HepG2 (cell line): ENCODE data around the gene RNF213. TPM values are rescaled to one million over a fixed set of nuclear protein-coding genes. Genes with fewer than 3 reads are reported as not detected.

Experiments
- DMTF1 ChIP-seq: sonication (generic); formaldehyde crosslinking; IDR thresholded peaks from 2 replicates; pipeline ENCODE4 v1.4.0; 2020; ENCODE audit warnings: mild to moderate bottlenecking, missing genetic modification reagents
- GFI1 ChIP-seq: sonication (generic); formaldehyde crosslinking; IDR thresholded peaks from 2 replicates; pipeline ENCODE4 v1.5.0; 2020; ENCODE audit warnings: missing genetic modification reagents, mild to moderate bottlenecking, borderline replicate concordance
- HDAC1 ChIP-seq: sonication (generic); formaldehyde crosslinking; IDR thresholded peaks from 2 replicates; pipeline ENCODE4 v1.5.1; 2020; ENCODE audit warnings: mild to moderate bottlenecking, missing genetic modification reagents
- KLF11 ChIP-seq: IDR thresholded peaks from 2 replicates; pipeline ENCODE4 v1.6.1; 2016; ENCODE audit warnings: missing compliant biosample characterization
- MIER2 ChIP-seq: IDR thresholded peaks from 2 replicates; pipeline ENCODE4 v1.6.1; 2016; ENCODE audit warnings: missing biosample characterization, missing genetic modification reagents
- MTERF4 ChIP-seq: sonication (generic); formaldehyde crosslinking; IDR thresholded peaks from 2 replicates; pipeline ENCODE4 v1.8.0; 2023; ENCODE audit warnings: mild to moderate bottlenecking, missing genetic modification reagents
- NFE2L2 ChIP-seq: fragments of 150-350 bp; IDR thresholded peaks from 2 replicates; pipeline ENCODE4 v1.6.1; 2014; ENCODE audit warnings: low read length
- PRPF4 ChIP-seq: fragments of 200-400 bp; formaldehyde crosslinking; IDR thresholded peaks from 2 replicates; pipeline ENCODE4 v1.6.1; 2016; ENCODE audit warnings: low read length, low read depth; ENCODE audit not compliant: poor library complexity, severe bottlenecking
- SUZ12 ChIP-seq: fragments of 150-350 bp; IDR thresholded peaks from 2 replicates; pipeline ENCODE4 v1.6.1; 2014; ENCODE audit warnings: low read depth, low read length
- TBL1XR1 ChIP-seq: fragments of 150-350 bp; IDR thresholded peaks from 2 replicates; pipeline ENCODE4 v1.6.1; 2014; ENCODE audit warnings: borderline replicate concordance, low read length; ENCODE audit not compliant: partially characterized antibody
- TBP ChIP-seq: sonication (generic); formaldehyde crosslinking; IDR thresholded peaks from 2 replicates; pipeline ENCODE4 v1.5.0; 2020; ENCODE audit warnings: missing genetic modification reagents
- THAP11 ChIP-seq: IDR thresholded peaks from 2 replicates; pipeline ENCODE4 v1.6.1; 2016; ENCODE audit warnings: missing biosample characterization, missing genetic modification reagents
- ZNF10 ChIP-seq: sonication (generic); formaldehyde crosslinking; IDR thresholded peaks from 2 replicates; pipeline ENCODE4 v1.4.0; 2020; ENCODE audit warnings: mild to moderate bottlenecking, low read depth, missing genetic modification reagents, borderline replicate concordance
- ZNF530 ChIP-seq: sonication (generic); formaldehyde crosslinking; IDR thresholded peaks from 2 replicates; pipeline ENCODE4 v1.5.0; 2020; ENCODE audit warnings: low read depth, mild to moderate bottlenecking, missing genetic modification reagents
- ZNF713 ChIP-seq: sonication (generic); formaldehyde crosslinking; IDR thresholded peaks from 2 replicates; pipeline ENCODE4 v1.4.0; 2020; ENCODE audit warnings: mild to moderate bottlenecking, missing genetic modification reagents
- polyA plus RNA-seq, 8 experiments: library from polyadenylated mRNA; depleted of rRNA in 3 of 8; stranded (reverse) in 7 of 8; unstranded in 1 of 8; fragments of >200 nt; fragmentation: Illumina TruSeq in 4 of 8; extraction: Trizol in 4 of 8; gene quantifications; 2 replicates each; pipeline versions ENCODE4 v1.2.1 to v1.2.3, GENCODE V29; 2011 to 2016; ENCODE audit warnings: low read depth in 4 of 8, missing spikeins in 1 of 8, mixed read lengths in 1 of 8; ENCODE audit not compliant: insufficient read depth in 1 of 8
- total RNA-seq, 5 experiments: library from RNA; depleted of rRNA; stranded (reverse); fragments of >200 nt; fragmentation: Illumina TruSeq; extraction: Trizol; gene quantifications; 2 replicates each; pipeline ENCODE4 v1.2.3, GENCODE V29; 2016; ENCODE audit warnings: low read depth in 1 of 5
- TF ChIP-seq, protein P1 (sequence below): sonication (generic); formaldehyde crosslinking; IDR thresholded peaks from 2 replicates; pipeline ENCODE4 v1.4.0; 2020; ENCODE audit warnings: mild to moderate bottlenecking, missing genetic modification reagents, borderline replicate concordance

The RNF213 gene
- total and polyA plus RNA-seq, 2 of the 13 experiments (the other 11 are each of a cell fraction or from before 2014, with no cell fraction given) = 38.6 to 38.7 TPM

- TF ChIP-seq ZNF530 (CRISPR knock-in tag) (no peak), TBL1XR1 (no peak), HDAC1 (CRISPR knock-in tag) (peak; percentile 62), GFI1 (CRISPR knock-in tag) (no peak; the same call in 1 of the 2 replicates), SUZ12 (no peak), TBP (CRISPR knock-in tag) (0 out of 2 replicates have a peak, but pooled peaks have one; percentile 71), NFE2L2 (no peak), PRPF4 (no peak), THAP11 (peak; percentile 12; the same call in 1 of the 2 replicates), KLF11 (CRISPR knock-in tag) (no peak), ZNF713 (CRISPR knock-in tag) (no peak), DMTF1 (no peak), MTERF4 (no peak), MIER2 (CRISPR knock-in tag) (peak; percentile 49; the same call in 1 of the 2 replicates), ZNF10 (CRISPR knock-in tag) (no peak)
- TF ChIP-seq, protein P1, sequence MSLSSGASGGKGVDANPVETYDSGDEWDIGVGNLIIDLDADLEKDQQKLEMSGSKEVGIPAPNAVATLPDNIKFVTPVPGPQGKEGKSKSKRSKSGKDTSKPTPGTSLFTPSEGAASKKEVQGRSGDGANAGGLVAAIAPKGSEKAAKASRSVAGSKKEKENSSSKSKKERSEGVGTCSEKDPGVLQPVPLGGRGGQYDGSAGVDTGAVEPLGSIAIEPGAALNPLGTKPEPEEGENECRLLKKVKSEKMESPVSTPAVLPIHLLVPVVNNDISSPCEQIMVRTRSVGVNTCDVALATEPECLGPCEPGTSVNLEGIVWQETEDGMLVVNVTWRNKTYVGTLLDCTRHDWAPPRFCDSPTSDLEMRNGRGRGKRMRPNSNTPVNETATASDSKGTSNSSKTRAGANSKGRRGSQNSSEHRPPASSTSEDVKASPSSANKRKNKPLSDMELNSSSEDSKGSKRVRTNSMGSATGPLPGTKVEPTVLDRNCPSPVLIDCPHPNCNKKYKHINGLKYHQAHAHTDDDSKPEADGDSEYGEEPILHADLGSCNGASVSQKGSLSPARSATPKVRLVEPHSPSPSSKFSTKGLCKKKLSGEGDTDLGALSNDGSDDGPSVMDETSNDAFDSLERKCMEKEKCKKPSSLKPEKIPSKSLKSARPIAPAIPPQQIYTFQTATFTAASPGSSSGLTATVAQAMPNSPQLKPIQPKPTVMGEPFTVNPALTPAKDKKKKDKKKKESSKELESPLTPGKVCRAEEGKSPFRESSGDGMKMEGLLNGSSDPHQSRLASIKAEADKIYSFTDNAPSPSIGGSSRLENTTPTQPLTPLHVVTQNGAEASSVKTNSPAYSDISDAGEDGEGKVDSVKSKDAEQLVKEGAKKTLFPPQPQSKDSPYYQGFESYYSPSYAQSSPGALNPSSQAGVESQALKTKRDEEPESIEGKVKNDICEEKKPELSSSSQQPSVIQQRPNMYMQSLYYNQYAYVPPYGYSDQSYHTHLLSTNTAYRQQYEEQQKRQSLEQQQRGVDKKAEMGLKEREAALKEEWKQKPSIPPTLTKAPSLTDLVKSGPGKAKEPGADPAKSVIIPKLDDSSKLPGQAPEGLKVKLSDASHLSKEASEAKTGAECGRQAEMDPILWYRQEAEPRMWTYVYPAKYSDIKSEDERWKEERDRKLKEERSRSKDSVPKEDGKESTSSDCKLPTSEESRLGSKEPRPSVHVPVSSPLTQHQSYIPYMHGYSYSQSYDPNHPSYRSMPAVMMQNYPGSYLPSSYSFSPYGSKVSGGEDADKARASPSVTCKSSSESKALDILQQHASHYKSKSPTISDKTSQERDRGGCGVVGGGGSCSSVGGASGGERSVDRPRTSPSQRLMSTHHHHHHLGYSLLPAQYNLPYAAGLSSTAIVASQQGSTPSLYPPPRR (CRISPR knock-in tag) = no peak
Measured at GRCh38 chr17:80260069-80260535, 550 bp upstream of the RNF213 start (continued).
